Cortex of kidney (tissue), 1 donor: ENCODE data around the gene SSMEM1.
A peak's percentile ranks its signal among the peaks of the same experiment; 100 is the strongest.
"Not testable (repeated sequence)": the region's sequence is repeated elsewhere in the genome, so short reads cannot be mapped to it uniquely, and the experiment has no call there.

ENCODE experiments used
- DNase-seq: peaks from one replicate; lab custom pipeline; 2025; lab: John Stamatoyannopoulos, UW

The SSMEM1 gene

GRCh38 chr7:130207642-130208041, at the start of gene SSMEM1:
Gene SSMEM1, plus strand, starts transcription at chr7:130207860. Its CDS starts 51 bp downstream, at chr7:130207911.
- no peak for DNase-seq

GRCh38 chr7:130160023-130160422, 47.6 kb upstream of the SSMEM1 start:
- no peak for DNase-seq

- no peak for DNase-seq
These were observed 47.2 kb upstream of the SSMEM1 start for GRCh38 chr7:130160455-130160854.

- DNase-seq: no peak
These were observed 45.5 kb upstream of the SSMEM1 start for GRCh38 chr7:130162196-130162595.

GRCh38 chr7:130174237-130174959, 33.3 kb upstream of the SSMEM1 start:
- DNase-seq: no peak

- no peak for DNase-seq
These were observed 29.4 kb upstream of the SSMEM1 start for GRCh38 chr7:130178251-130178650.

- DNase-seq: no peak
These were observed 28.0 kb upstream of the SSMEM1 start for GRCh38 chr7:130179631-130180030.

GRCh38 chr7:130180571-130181262, 26.9 kb upstream of the SSMEM1 start:
- DNase-seq: no peak

- no peak for DNase-seq
These were observed 26.4 kb upstream of the SSMEM1 start for GRCh38 chr7:130181263-130181605.

GRCh38 chr7:130182990-130183389, 24.7 kb upstream of the SSMEM1 start:
- no peak for DNase-seq

GRCh38 chr7:130184349-130184748, 23.3 kb upstream of the SSMEM1 start:
- not testable (repeated sequence) for DNase-seq

- DNase-seq: no peak
These were observed 20.3 kb upstream of the SSMEM1 start for GRCh38 chr7:130187360-130187759.

- DNase-seq: no peak
These were observed 18.3 kb upstream of the SSMEM1 start for GRCh38 chr7:130189343-130189742.

GRCh38 chr7:130191791-130192190, 15.9 kb upstream of the SSMEM1 start:
- no peak for DNase-seq

- no peak for DNase-seq
These were observed 12.3 kb upstream of the SSMEM1 start for GRCh38 chr7:130195396-130195795.

GRCh38 chr7:130196476-130196875, 11.2 kb upstream of the SSMEM1 start:
- DNase-seq: no peak

GRCh38 chr7:130197094-130197493, 10.6 kb upstream of the SSMEM1 start:
- DNase-seq: no peak

- no peak for DNase-seq
These were observed 5.9 kb upstream of the SSMEM1 start for GRCh38 chr7:130201796-130202195.

GRCh38 chr7:130205084-130205947, 2.3 kb upstream of the SSMEM1 start, which contains the start of gene TMEM209:
Gene TMEM209, minus strand, starts transcription at chr7:130205406. Its CDS starts 31 bp downstream, at chr7:130205375.
- peak; percentile 10 for DNase-seq

- DNase-seq: no peak
These were observed 627 bp upstream of the SSMEM1 start for GRCh38 chr7:130207033-130207432.

- no peak for DNase-seq
These were observed 856 bp downstream of the SSMEM1 start for GRCh38 chr7:130208516-130208915.

GRCh38 chr7:130210181-130210935, 2.7 kb downstream of the SSMEM1 start:
- DNase-seq: no peak
